K562 (cell line): ENCODE measurements around the gene NPC1. TPM values are rescaled to one million over a fixed set of nuclear protein-coding genes. Genes with fewer than 3 reads are reported as not detected.

Source experiments
- NCOA1 ChIP-seq: fragments of 450-650 bp; IDR thresholded peaks from 2 replicates; pipeline ENCODE4 v1.6.1; 2016; ENCODE audit warnings: low read depth
- NEUROD1 ChIP-seq: fragments of 150-350 bp; IDR thresholded peaks from 2 replicates; pipeline ENCODE4 v1.6.1; 2014; ENCODE audit warnings: borderline replicate concordance, low read length, low read depth; ENCODE audit not compliant: partially characterized antibody
- NONO ChIP-seq, 2 experiments: fragments of 200-400 bp in 1 of 2; fragments of 450-650 bp in 1 of 2; formaldehyde crosslinking in 1 of 2; IDR thresholded peaks; 2 replicates each; pipeline ENCODE4 v1.6.1; 2017; ENCODE audit warnings: low read depth in 2 of 2, mild to moderate bottlenecking in 2 of 2, moderate library complexity in 2 of 2, low read length in 1 of 2
- RBBP5 ChIP-seq: fragments of 200-600 bp; sonication (generic); IDR thresholded peaks from 2 replicates; pipeline ENCODE4 v1.6.1; 2012; ENCODE audit warnings: borderline replicate concordance, mild to moderate bottlenecking, low read length, control low read depth, inconsistent platforms; ENCODE audit not compliant: insufficient read depth, poor library complexity, severe bottlenecking
- RBFOX2 ChIP-seq: fragments of 200-400 bp; formaldehyde crosslinking; IDR thresholded peaks from 2 replicates; pipeline ENCODE4 v1.6.1; 2017; ENCODE audit warnings: low read depth, mild to moderate bottlenecking, low read length, moderate library complexity
- TAF7 ChIP-seq: fragments of 450-650 bp; IDR thresholded peaks from 2 replicates; pipeline ENCODE4 v1.6.1; 2016; ENCODE audit warnings: missing genetic modification characterization, missing compliant biosample characterization
- TEAD4 ChIP-seq, 2 experiments: sonication (generic) in 1 of 2; formaldehyde crosslinking in 1 of 2; IDR thresholded peaks; 2 replicates each; pipeline versions ENCODE4 v1.6.1 to v1.8.0; 2012 to 2022; ENCODE audit warnings: borderline replicate concordance in 1 of 2, inconsistent platforms in 1 of 2, low read length in 1 of 2, mild to moderate bottlenecking in 1 of 2, missing genetic modification reagents in 1 of 2
- ZFP30 ChIP-seq: fragments of 250-450 bp; sonication (Bioruptor Pico); IDR thresholded peaks from 2 replicates; pipeline ENCODE4 v1.8.0; 2022; ENCODE audit warnings: moderate library complexity, mild to moderate bottlenecking, inconsistent platforms, borderline replicate concordance
- ZFPM2 ChIP-seq: fragments of 250-450 bp; sonication (Bioruptor Pico); IDR thresholded peaks from 2 replicates; pipeline ENCODE4 v1.5.1; 2022; ENCODE audit warnings: mild to moderate bottlenecking
- ZNF79 ChIP-seq: fragments of 250-450 bp; sonication (Bioruptor Pico); IDR thresholded peaks from 2 replicates; pipeline ENCODE4 v1.4.0; 2020; ENCODE audit warnings: low read depth, mild to moderate bottlenecking, moderate library complexity
- polyA plus RNA-seq, 8 experiments: library from polyadenylated mRNA; depleted of rRNA in 4 of 8; stranded (reverse) in 5 of 8; unstranded in 3 of 8; fragments of >200 nt; fragmentation: Nextera tagmentation in 2 of 8; fragmentation: Illumina TruSeq in 1 of 8; extraction: Ambion mirVana in 2 of 8; extraction: Trizol in 1 of 8; gene quantifications; 2 replicates each; pipeline versions ENCODE4 v1.2.1 to v1.2.3, GENCODE V29; 2011 to 2014; ENCODE audit warnings: inconsistent platforms in 1 of 8, missing spikeins in 1 of 8
- total RNA-seq, 7 experiments: library from RNA; depleted of rRNA in 6 of 7; stranded (reverse); fragments of >200 nt in 6 of 7; fragmentation: Illumina TruSeq in 2 of 7; extraction: Trizol in 2 of 7; gene quantifications; 2 replicates each; pipeline versions ENCODE4 v1.2.1 to v1.2.3, GENCODE V29; 2011 to 2021; ENCODE audit warnings: low replicate concordance in 1 of 7
- TF ChIP-seq, protein P1 (sequence below), 3 experiments: fragments of 200-800 bp in 1 of 3; fragments of 250-450 bp in 1 of 3; fragments of 450-650 bp in 1 of 3; sonication (Bioruptor Pico) in 1 of 3; sonication (Bioruptor generic) in 1 of 3; formaldehyde crosslinking in 1 of 3; IDR thresholded peaks; 2 replicates each; pipeline versions ENCODE4 v1.6.1 to v1.8.0; 2016 to 2022; ENCODE audit warnings: mild to moderate bottlenecking in 2 of 3, missing genetic modification characterization in 2 of 3, missing compliant biosample characterization in 1 of 3, moderate library complexity in 1 of 3
- TF ChIP-seq, protein P2 (sequence below): fragments of 250-450 bp; sonication (Bioruptor Pico); IDR thresholded peaks from 2 replicates; pipeline ENCODE4 v1.8.0; 2021; ENCODE audit warnings: mild to moderate bottlenecking, moderate library complexity
- TF ChIP-seq, protein P3 (sequence below): sonication (generic); formaldehyde crosslinking; IDR thresholded peaks from 2 replicates; pipeline ENCODE4 v1.8.0; 2022; ENCODE audit warnings: mild to moderate bottlenecking, missing genetic modification reagents
- TF ChIP-seq, protein P4 (sequence below), 2 experiments: fragments of 200-800 bp in 1 of 2; sonication (Bioruptor generic) in 1 of 2; sonication (generic) in 1 of 2; formaldehyde crosslinking in 1 of 2; IDR thresholded peaks in 1 of 2; conservative IDR thresholded peaks in 1 of 2; 2 replicates each; pipeline versions ENCODE4 v1.5.0 to v1.6.1; 2016 to 2020; ENCODE audit warnings: missing compliant biosample characterization in 1 of 2, missing genetic modification characterization in 1 of 2, missing genetic modification reagents in 1 of 2

The NPC1 gene
- total and polyA plus RNA-seq, 9 of the 15 experiments (the other 6 are each of a cell fraction or from before 2014, with no cell fraction given) = 17.1 to 45.9 (median 27.6) TPM

DNA sequence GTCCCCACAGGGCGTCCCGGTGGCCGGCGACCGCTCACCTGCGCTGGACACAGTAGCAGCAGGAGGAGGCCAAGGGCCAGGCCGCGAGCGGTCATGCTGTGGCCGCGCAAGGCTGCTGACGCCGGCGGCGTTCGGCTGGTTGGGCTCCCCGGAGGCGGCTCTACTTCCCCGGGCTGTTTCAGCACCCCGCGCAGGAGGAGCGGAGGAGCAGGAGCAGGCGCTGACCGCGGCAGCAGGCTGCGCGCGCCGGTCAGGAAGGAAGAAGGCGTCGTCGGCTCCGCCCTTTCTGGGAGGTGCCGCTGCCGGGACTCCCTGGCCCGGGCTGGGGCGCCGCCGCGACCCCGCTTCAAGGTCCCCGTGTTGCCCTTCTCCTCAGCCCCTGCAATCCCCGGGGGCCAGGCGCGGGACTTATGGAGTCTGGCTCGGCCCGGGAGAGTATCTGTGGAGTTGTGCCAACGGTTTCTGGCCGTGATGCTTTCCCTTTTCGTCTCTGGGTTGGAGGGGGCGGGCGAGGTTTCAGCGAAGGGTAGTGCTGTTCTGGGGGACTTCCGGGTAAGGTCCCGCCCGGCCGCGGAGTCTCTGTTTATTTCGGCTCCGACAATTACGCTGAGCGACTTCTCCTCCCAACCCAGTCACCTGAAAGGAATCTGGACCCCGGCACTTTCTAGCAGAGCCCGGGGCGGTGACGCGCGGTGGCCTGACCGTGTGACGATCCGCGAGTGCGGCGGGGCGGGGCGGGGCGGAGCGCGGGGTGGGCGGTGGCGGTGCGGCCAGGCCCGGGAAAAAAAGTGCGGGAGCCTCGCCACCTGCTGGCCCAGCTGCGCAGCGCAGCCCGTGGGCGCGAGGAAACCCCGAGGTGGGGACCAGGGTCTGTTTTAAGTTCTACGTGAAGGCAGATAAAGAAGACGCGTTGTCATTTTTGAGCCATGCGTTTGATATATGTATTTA is at the start of gene NPC1 (continued):
- TF ChIP-seq, protein P1, sequence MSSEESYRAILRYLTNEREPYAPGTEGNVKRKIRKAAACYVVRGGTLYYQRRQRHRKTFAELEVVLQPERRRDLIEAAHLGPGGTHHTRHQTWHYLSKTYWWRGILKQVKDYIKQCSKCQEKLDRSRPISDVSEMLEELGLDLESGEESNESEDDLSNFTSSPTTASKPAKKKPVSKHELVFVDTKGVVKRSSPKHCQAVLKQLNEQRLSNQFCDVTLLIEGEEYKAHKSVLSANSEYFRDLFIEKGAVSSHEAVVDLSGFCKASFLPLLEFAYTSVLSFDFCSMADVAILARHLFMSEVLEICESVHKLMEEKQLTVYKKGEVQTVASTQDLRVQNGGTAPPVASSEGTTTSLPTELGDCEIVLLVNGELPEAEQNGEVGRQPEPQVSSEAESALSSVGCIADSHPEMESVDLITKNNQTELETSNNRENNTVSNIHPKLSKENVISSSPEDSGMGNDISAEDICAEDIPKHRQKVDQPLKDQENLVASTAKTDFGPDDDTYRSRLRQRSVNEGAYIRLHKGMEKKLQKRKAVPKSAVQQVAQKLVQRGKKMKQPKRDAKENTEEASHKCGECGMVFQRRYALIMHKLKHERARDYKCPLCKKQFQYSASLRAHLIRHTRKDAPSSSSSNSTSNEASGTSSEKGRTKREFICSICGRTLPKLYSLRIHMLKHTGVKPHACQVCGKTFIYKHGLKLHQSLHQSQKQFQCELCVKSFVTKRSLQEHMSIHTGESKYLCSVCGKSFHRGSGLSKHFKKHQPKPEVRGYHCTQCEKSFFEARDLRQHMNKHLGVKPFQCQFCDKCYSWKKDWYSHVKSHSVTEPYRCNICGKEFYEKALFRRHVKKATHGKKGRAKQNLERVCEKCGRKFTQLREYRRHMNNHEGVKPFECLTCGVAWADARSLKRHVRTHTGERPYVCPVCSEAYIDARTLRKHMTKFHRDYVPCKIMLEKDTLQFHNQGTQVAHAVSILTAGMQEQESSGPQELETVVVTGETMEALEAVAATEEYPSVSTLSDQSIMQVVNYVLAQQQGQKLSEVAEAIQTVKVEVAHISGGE (CRISPR knock-in tag; IDR thresholded peaks at IDR 0.05) = peak in 1 of 3 experiments; percentile 64; a peak in 2 of 6 replicates
- TF ChIP-seq TAF7 (tag) (peak; percentile 52; the same call in 1 of the 2 replicates), TEAD4 (IDR thresholded peaks at IDR 0.05; ENCODE audit: low read length) (0 out of 2 replicates have a peak, but pooled peaks have one; percentile 19), TEAD4 (CRISPR knock-in tag; IDR thresholded peaks at IDR 0.05; ENCODE audit: borderline replicate concordance) (no peak; the same call in 1 of the 2 replicates), RBFOX2 (peak; percentile 93), NONO (IDR thresholded peaks at IDR 0.05; ENCODE audit: low read depth in 2 of 2, low read length in 1 of 2) (0 out of 4 replicates have a peak, but pooled peaks of 1 of the 2 experiments have one; percentile 34), ZFP30 (CRISPR knock-in tag) (no peak), NEUROD1 (peak; percentile 20), ZNF79 (no peak), ZFPM2 (CRISPR knock-in tag) (peak; percentile 25; the same call in 1 of the 2 replicates), RBBP5 (peak; percentile 92), NCOA1 (no peak)
- TF ChIP-seq, protein P2, sequence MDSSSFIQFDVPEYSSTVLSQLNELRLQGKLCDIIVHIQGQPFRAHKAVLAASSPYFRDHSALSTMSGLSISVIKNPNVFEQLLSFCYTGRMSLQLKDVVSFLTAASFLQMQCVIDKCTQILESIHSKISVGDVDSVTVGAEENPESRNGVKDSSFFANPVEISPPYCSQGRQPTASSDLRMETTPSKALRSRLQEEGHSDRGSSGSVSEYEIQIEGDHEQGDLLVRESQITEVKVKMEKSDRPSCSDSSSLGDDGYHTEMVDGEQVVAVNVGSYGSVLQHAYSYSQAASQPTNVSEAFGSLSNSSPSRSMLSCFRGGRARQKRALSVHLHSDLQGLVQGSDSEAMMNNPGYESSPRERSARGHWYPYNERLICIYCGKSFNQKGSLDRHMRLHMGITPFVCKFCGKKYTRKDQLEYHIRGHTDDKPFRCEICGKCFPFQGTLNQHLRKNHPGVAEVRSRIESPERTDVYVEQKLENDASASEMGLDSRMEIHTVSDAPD = no peak
- TF ChIP-seq, protein P3, sequence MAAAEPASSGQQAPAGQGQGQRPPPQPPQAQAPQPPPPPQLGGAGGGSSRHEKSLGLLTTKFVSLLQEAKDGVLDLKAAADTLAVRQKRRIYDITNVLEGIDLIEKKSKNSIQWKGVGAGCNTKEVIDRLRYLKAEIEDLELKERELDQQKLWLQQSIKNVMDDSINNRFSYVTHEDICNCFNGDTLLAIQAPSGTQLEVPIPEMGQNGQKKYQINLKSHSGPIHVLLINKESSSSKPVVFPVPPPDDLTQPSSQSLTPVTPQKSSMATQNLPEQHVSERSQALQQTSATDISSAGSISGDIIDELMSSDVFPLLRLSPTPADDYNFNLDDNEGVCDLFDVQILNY (CRISPR knock-in tag) = no peak
- TF ChIP-seq, protein P4, sequence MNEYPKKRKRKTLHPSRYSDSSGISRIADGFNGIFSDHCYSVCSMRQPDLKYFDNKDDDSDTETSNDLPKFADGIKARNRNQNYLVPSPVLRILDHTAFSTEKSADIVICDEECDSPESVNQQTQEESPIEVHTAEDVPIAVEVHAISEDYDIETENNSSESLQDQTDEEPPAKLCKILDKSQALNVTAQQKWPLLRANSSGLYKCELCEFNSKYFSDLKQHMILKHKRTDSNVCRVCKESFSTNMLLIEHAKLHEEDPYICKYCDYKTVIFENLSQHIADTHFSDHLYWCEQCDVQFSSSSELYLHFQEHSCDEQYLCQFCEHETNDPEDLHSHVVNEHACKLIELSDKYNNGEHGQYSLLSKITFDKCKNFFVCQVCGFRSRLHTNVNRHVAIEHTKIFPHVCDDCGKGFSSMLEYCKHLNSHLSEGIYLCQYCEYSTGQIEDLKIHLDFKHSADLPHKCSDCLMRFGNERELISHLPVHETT (CRISPR knock-in tag; conservative IDR thresholded peaks at IDR 0.05 in 1 of 2, IDR thresholded peaks at IDR 0.05 in 1 of 2) = no peak
